H9 (cell line): ENCODE measurements around the gene TBC1D3B. TPM values are rescaled to one million over a fixed set of nuclear protein-coding genes. Genes with fewer than 3 reads are reported as not detected.

Experiments used
- DNase-seq: peaks from one replicate; pipeline ENCODE4 v3.0.0-alpha.2; 2017
- H2AFZ ChIP-seq: one replicate; pipeline ENCODE4 v1.6.1; 2013; ENCODE audit warnings: mild to moderate bottlenecking, low read length, control low read depth, moderate library complexity
- H2AK5ac ChIP-seq: 2 replicates; pipeline ENCODE4 v1.6.1; 2013; ENCODE audit warnings: low read length, control low read depth, mixed read lengths; ENCODE audit not compliant: insufficient read length
- H2BK120ac ChIP-seq: one replicate; pipeline ENCODE4 v1.6.1; 2013; ENCODE audit warnings: low read depth, mild to moderate bottlenecking, low read length, control low read depth, inconsistent platforms; ENCODE audit not compliant: poor library complexity, severe bottlenecking
- H2BK12ac ChIP-seq: 2 replicates; pipeline ENCODE4 v1.6.1; 2013; ENCODE audit warnings: low read length, control low read depth, mixed read lengths, low read depth; ENCODE audit not compliant: insufficient read length
- H2BK15ac ChIP-seq: 2 replicates; pipeline ENCODE4 v1.6.1; 2013; ENCODE audit warnings: low read depth, low read length, control low read depth
- H2BK20ac ChIP-seq: one replicate; pipeline ENCODE4 v1.6.1; 2013; ENCODE audit warnings: low read depth, mild to moderate bottlenecking, low read length, control low read depth, inconsistent platforms; ENCODE audit not compliant: poor library complexity, severe bottlenecking
- H2BK5ac ChIP-seq: 2 replicates; pipeline ENCODE4 v1.6.1; 2013; ENCODE audit warnings: low read length, control low read depth, mixed read lengths; ENCODE audit not compliant: insufficient read length
- H3K14ac ChIP-seq: 2 replicates; pipeline ENCODE4 v1.6.1; 2013; ENCODE audit warnings: low read length, control low read depth; ENCODE audit not compliant: insufficient read depth
- H3K18ac ChIP-seq: 2 replicates; pipeline ENCODE4 v1.6.1; 2013; ENCODE audit warnings: low read depth, mild to moderate bottlenecking, mixed read lengths, low read length, control low read depth; ENCODE audit not compliant: insufficient read length
- H3K23ac ChIP-seq: 2 replicates; pipeline ENCODE4 v1.6.1; 2013; ENCODE audit warnings: low read length, control low read depth, mixed read lengths, low read depth; ENCODE audit not compliant: insufficient read length
- H3K23me2 ChIP-seq: 2 replicates; pipeline ENCODE4 v1.6.1; 2013; ENCODE audit warnings: low read depth, mild to moderate bottlenecking, mixed read lengths, low read length, control low read depth; ENCODE audit not compliant: insufficient read length, poor library complexity, severe bottlenecking
- H3K27ac ChIP-seq: 2 replicates; pipeline ENCODE4 v1.5.1; 2013; ENCODE audit warnings: low read length, control low read depth, mixed read lengths, low read depth; ENCODE audit not compliant: insufficient read length
- H3K27me3 ChIP-seq: 2 replicates; pipeline ENCODE4 v1.6.1; 2013; ENCODE audit warnings: low read length, control low read depth, inconsistent platforms; ENCODE audit not compliant: insufficient read depth
- H3K4ac ChIP-seq: 2 replicates; pipeline ENCODE4 v1.6.1; 2013; ENCODE audit warnings: low read depth, mild to moderate bottlenecking, control low read depth, inconsistent platforms, low read length, moderate library complexity
- H3K4me1 ChIP-seq: 2 replicates; pipeline ENCODE4 v1.6.1; 2013; ENCODE audit warnings: low read length, control low read depth, inconsistent platforms; ENCODE audit not compliant: insufficient read depth
- H3K4me2 ChIP-seq: 2 replicates; pipeline ENCODE4 v1.6.1; 2013; ENCODE audit warnings: low read length, control low read depth, mixed read lengths; ENCODE audit not compliant: insufficient read length, insufficient read depth
- H3K56ac ChIP-seq: 2 replicates; pipeline ENCODE4 v1.6.1; 2013; ENCODE audit warnings: low read depth, mild to moderate bottlenecking, mixed read lengths, low read length, control low read depth; ENCODE audit not compliant: insufficient read length
- H3K79me1 ChIP-seq: 2 replicates; pipeline ENCODE4 v1.6.1; 2013; ENCODE audit warnings: low read depth, mild to moderate bottlenecking, moderate library complexity, low read length, control low read depth, inconsistent platforms; ENCODE audit not compliant: insufficient read depth, poor library complexity, severe bottlenecking
- H3K79me2 ChIP-seq: 2 replicates; pipeline ENCODE4 v1.6.1; 2013; ENCODE audit warnings: low read length, control low read depth, inconsistent platforms; ENCODE audit not compliant: insufficient read depth
- H3K9ac ChIP-seq: 2 replicates; pipeline ENCODE4 v1.6.1; 2013; ENCODE audit warnings: low read length, control low read depth, mixed read lengths; ENCODE audit not compliant: insufficient read length; ENCODE audit errors: extremely low read depth
- H3K9me3 ChIP-seq: one replicate; pipeline ENCODE4 v1.6.1; 2013; ENCODE audit warnings: low read depth, low read length, inconsistent platforms; ENCODE audit not compliant: control insufficient read depth
- H3T11ph ChIP-seq: one replicate; pipeline ENCODE4 v1.6.1; 2013; ENCODE audit warnings: mild to moderate bottlenecking, low read length, control low read depth, inconsistent platforms
- H4K20me1 ChIP-seq: one replicate; pipeline ENCODE4 v1.6.1; 2013; ENCODE audit not compliant: control insufficient read depth, insufficient read length, insufficient read depth
- H4K5ac ChIP-seq: 2 replicates; pipeline ENCODE4 v1.6.1; 2013; ENCODE audit warnings: low read depth, mild to moderate bottlenecking, mixed read lengths, low read length, control low read depth; ENCODE audit not compliant: insufficient read length
- H4K8ac ChIP-seq: replicated peaks from 2 replicates; pipeline ENCODE4 v1.6.1; 2013; ENCODE audit warnings: low read length, control low read depth, mixed read lengths, low read depth; ENCODE audit not compliant: insufficient read length
- H4K91ac ChIP-seq: 2 replicates; pipeline ENCODE4 v1.6.1; 2013; ENCODE audit warnings: low read depth, mild to moderate bottlenecking, moderate library complexity, mixed read lengths, low read length, control low read depth; ENCODE audit not compliant: insufficient read length
- H3K27ac Mint-ChIP-seq, 3 experiments: 2 replicates in 2 of 3; 3 replicates in 1 of 3; pipeline ENCODE4 v1.8.0; 2020 to 2021; ENCODE audit warnings: mixed read lengths in 3 of 3, mild to moderate bottlenecking in 1 of 3, moderate library complexity in 1 of 3
- H3K27me3 Mint-ChIP-seq: 2 replicates; pipeline ENCODE4 v1.8.0; 2021; ENCODE audit warnings: low read depth, mild to moderate bottlenecking, moderate library complexity, mixed read lengths
- H3K36me3 Mint-ChIP-seq, 3 experiments: 2 replicates in 2 of 3; 3 replicates in 1 of 3; pipeline ENCODE4 v1.8.0; 2020 to 2021; ENCODE audit warnings: low read depth in 3 of 3, mixed read lengths in 3 of 3; ENCODE audit not compliant: insufficient read depth in 1 of 3
- H3K4me1 Mint-ChIP-seq, 2 experiments: 2 replicates each; pipeline ENCODE4 v1.8.0; 2020; ENCODE audit warnings: mixed read lengths in 2 of 2
- H3K4me3 Mint-ChIP-seq, 2 experiments: 2 replicates in 1 of 2; 3 replicates in 1 of 2; pipeline ENCODE4 v1.8.0; 2020 to 2021; ENCODE audit warnings: mild to moderate bottlenecking in 2 of 2, mixed read lengths in 2 of 2, moderate library complexity in 1 of 2
- H3K9me3 Mint-ChIP-seq, 2 experiments: 2 replicates in 1 of 2; 3 replicates in 1 of 2; pipeline ENCODE4 v1.8.0; 2020; ENCODE audit warnings: mild to moderate bottlenecking in 2 of 2, mixed read lengths in 2 of 2, moderate library complexity in 1 of 2
- CTCF ChIP-seq: fragments of 200-600 bp; sonication (generic); conservative IDR thresholded peaks from 3 replicates; pipeline ENCODE4 v1.8.0; 2021; ENCODE audit warnings: antibody characterized with exemption, mild to moderate bottlenecking
- WGBS: extraction: QIAGEN DNeasy Blood & Tissue Kit; methylation state at CpG from one replicate; pipeline ENCODE4 v1.1.7; 2013; ENCODE audit warnings: missing lambda C conversion rate, low lambda C conversion rate, mixed read lengths; ENCODE audit not compliant: insufficient read length; ENCODE audit errors: extremely low coverage; 5-methylcytosine and 5-hydroxymethylcytosine counted together
- total RNA-seq: library from RNA; stranded (reverse); gene quantifications from 2 replicates; pipeline ENCODE4 v1.2.1, GENCODE V29; 2021

Gene TBC1D3B
- total RNA-seq, 1 experiment from 2014 or later, result 8.8 TPM

GRCh38 chr17:36133602-36134236, 42.7 kb downstream of the TBC1D3B start:
- Mint-ChIP-seq H3K9me3 (peaks cover 3 to 6% of the 10 kb centered on the region in 2 experiments; a peak in 4 of 5 replicates), H3K27ac (no peak overlapping the region)
- no CpG with 5 or more reads among the region's 4 CpGs for WGBS

More at GRCh38 chr17:36133602-36134236, 42.7 kb downstream of the TBC1D3B start:
- Histone ChIP-seq H3K4me1 (no peaks in the 10 kb centered on the region), H4K5ac (no peak overlapping the region), H3K9ac (no peak overlapping the region), H3K4me2 (no peak overlapping the region), H2BK5ac (no peak overlapping the region), H2BK120ac (no peak overlapping the region), H3K79me2 (no peaks in the 10 kb centered on the region), H4K8ac (no peak overlapping the region), H3T11ph (no peak overlapping the region), H4K91ac (no peak overlapping the region), H3K56ac (no peak overlapping the region), H3K23me2 (no peaks in the 10 kb centered on the region), H2BK20ac (no peak overlapping the region), H2AFZ (no peak overlapping the region), H3K79me1 (no peaks in the 10 kb centered on the region), H2BK12ac (no peak overlapping the region), H2BK15ac (no peak overlapping the region), H3K27me3 (peaks cover 2% of the 10 kb centered on the region; the same call in 1 of the 2 replicates), H2AK5ac (no peak overlapping the region), H3K4ac (no peak overlapping the region), H3K27ac (no peak overlapping the region), H4K20me1 (no peaks in the 10 kb centered on the region), H3K9me3 (no peaks in the 10 kb centered on the region), H3K23ac (no peak overlapping the region), H3K14ac (no peak overlapping the region), H3K18ac (no peak overlapping the region)
- TF ChIP-seq CTCF, result no peak
- Mint-ChIP-seq H3K36me3 (peaks cover 0 to 2% (median 0%) of the 10 kb centered on the region in 3 experiments; a peak in 1 of 7 replicates), H3K27me3 (no peaks in the 10 kb centered on the region; the same call in 1 of the 2 replicates), H3K4me1 (no peaks in the 10 kb centered on the region; a peak in 2 of 4 replicates), H3K4me3 (no peak overlapping the region)
- DNase-seq, result no peak
